Measurements from ENCODE around the gene CLPTM1.

The CLPTM1 gene

GRCh38 chr19:45016388-45017314 lies 61.5 kb downstream of the CLPTM1 start:
- DNase-seq: peak; percentile 86 to 89

GRCh38 chr19:45019187-45019586 lies 64.0 kb downstream of the CLPTM1 start:
- DNase-seq: no peak

DNA sequence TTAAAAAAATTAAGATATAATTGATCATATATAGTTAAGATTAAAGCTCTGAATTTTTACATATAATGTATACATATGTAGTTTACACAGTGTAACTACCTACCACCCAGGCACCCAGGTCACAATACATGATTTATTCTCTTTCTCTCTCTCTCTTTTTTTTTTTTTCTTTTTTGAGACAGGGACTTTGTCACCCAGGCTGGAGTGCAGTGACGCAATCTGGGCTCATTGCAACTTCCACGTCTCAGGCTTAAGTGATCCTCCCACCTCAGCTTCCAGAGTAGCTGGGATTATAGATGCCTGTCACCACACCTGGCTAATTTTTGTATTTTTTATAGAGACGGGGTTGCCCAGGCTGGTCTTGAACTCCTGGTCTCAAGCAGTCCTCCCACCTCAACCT lies 64.9 kb downstream of the CLPTM1 start:
- peak; percentile 28 to 31 for DNase-seq

DNA sequence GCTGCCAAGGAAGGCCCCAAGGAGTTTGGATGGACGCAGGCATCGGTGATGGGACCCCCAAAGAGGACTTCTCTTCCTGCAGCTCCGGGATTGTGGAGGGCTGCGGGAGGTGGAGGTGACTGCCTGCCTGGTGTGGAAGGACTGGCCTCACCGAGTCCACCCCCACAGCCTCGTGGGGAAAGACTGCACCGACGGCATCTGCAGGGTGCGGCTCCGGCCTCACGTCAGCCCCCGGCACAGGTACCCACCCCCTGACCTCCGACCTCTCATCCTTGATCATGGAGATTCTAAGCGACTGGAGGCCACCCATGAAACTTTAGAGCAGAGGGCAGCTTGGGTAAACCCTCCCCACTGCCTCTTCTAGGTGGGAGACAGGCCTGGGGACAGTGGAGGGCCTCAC lies 66.8 kb downstream of the CLPTM1 start:
- no peak for DNase-seq

DNA sequence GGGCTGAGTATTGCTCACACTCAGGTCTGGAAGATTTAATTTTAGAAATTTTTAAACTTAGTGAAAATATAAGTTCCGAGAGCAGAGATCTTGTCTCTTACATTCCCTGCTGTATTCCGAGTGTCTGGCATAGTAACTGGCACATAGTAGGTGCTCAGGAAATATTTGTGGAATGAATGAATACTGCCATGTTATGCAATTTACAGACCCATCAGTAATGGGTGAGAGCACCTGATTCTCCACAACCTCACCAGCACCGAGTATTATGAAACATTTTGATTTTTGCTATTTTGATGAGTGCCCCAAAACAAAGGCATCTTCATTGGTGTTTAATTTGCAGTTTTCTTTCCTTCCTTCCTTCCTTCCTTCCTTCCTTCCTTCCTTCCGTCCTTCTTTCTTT lies 67.9 kb downstream of the CLPTM1 start:
- DNase-seq: no peak

DNA sequence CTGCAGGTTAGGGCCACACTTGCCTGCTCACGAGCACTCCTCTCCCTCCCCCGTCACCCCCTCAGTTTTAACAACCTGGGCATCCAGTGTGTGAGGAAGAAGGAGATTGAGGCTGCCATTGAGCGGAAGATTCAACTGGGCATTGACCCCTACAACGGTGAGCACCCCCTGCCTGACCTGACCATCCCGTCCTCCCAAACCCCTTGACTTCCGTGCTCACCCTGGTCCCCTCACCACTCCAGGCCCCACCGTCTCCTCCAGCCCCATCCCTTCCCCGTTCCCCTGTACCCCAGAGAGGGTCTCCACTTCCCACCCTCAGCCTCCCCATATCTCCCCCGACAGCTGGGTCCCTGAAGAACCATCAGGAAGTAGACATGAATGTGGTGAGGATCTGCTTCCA lies 70.1 kb downstream of the CLPTM1 start:
- no peak for DNase-seq

DNA sequence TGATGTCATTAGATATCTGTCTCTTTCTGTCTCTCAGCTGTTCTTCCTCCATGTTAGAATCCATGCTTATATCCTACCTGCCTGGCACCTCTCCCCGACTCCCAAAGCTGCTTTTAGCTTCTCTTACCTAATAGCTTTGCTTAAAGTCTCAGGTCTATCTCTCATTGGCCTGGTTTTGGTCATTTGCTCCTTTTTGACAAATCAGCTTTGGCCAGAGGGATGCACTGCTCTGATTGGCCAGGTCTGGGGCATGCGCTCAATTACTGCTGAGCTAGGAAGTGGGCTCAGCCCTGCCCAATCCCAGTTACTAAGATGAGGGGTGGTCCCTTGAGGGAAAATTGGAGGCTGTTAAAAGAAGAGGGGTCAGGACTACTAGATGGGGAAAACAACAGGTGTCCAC lies 72.2 kb downstream of the CLPTM1 start:
- DNase-seq: no peak

DNA sequence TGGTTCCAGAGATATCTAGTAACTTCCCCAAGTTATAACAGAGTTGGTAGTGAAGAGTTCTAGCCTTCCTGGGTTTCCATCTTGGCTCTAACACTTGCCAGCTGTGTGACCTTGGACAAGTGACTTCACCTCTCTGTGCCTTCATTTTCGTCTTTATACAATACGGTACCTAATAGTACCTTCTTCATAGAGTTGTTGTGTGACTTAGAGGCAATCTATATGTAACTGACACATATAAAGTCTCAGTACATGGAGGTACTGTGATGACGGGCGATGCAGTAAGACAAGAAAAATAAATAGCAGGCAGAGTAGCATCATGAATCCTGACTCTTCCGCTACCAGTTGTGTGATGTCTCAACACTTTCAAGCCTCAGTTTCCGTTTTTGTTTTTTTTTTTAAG lies 75.6 kb downstream of the CLPTM1 start:
- DNase-seq: no peak

DNA sequence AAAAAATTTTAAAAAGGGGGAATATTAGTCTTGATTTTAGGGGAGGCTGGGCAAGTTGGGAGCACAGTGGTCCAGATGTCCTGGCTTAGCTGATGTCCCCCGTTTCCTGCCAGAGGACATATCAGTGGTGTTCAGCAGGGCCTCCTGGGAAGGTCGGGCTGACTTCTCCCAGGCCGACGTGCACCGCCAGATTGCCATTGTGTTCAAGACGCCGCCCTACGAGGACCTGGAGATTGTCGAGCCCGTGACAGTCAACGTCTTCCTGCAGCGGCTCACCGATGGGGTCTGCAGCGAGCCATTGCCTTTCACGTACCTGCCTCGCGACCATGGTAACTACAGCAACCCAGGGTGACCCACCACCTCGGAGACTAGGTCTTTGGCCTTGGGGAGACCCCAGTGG lies 77.2 kb downstream of the CLPTM1 start:
- DNase-seq: no peak

GRCh38 chr19:45035755-45036154 lies 80.6 kb downstream of the CLPTM1 start:
- no peak for DNase-seq

- no peak for DNase-seq
These were observed 82.4 kb downstream of the CLPTM1 start for GRCh38 chr19:45037393-45038169.

DNA sequence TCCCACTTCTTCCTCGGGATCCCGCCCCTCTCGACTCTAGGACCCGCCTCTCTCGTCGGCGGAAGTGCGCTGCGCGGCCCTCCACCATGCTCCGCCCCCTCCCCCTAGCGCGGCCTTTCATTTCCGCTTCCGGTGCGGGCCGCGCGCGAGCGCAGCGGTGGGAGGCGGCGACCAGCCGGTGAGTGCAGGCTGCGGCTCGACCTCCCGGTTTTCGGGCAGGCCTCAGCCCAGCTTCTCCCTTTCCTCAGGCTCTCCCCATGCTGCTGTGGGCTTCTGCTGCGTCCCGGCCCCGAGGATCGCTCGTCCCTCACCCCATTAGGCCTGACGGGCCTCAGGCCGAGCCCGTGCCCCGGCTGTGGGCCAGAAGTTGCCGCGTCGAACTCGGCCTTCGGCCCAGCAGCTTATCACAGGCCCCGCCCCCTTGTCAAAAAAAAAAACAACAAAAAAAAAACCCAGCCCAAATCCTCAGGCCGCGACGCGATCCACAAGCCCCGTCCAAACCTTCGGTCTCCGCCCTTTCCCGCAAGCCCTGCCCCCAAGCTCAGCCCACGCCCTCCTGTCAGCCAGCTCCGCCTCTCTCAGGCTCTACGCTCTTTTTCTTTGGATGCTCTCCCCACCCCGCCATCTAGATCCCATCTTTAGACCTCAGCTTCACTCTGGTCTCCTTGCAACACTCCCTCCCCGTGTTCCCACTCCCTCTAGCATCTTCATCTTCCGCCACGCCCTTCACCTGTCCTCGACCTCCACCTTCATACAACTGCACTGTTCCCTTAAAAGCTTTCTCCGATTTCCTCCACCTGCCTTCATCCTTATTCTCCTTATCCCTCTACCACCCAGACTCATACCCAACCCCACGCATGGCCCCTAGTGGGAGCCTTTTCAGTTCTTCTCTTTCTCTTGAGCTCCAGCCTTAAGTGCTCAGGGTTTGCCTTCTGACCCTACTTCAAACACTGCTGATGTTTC lies 84.0 kb downstream of the CLPTM1 start, which contains the start of gene CLASRP:
Gene CLASRP (plus strand): TSS at position 115 of the 963 bp plus-strand sequence. CDS start 1,168 bp downstream, outside the sequence.
- DNase-seq: peak; percentile 87 to 96

- DNase-seq: peak; percentile 80 to 83
These were observed 85.0 kb downstream of the CLPTM1 start for GRCh38 chr19:45040059-45040771.

DNA sequence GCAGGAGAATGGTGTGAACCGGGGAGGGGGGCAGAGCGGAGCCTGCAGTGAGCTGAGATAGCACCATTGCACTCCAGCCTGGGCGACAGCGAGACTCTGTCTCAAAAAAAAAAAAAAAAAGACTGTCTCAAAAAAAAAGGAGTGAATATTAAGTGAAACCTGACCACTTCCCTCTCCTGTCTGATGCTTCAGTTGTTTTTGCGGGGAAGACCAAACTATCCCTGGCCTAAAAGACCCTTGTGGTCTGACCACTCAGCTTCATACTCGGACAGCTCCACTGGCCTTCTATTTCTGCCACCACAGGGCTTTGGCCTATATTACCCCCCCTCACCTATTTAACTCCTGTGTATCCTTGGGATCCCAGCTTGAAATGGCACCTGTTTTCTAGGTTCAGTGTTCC lies 85.9 kb downstream of the CLPTM1 start:
- DNase-seq: no peak

Data from inflammatory macrophage treated with lipopolysaccharide for 1 hour (primary cell).